GM18499 (cell line): ENCODE measurements around the gene TMEM256.

Experiments used
- ATAC-seq: cut with Tn5 transposase; IDR thresholded peaks from one replicate; pipeline ENCODE4 v1.9.1; 2021; ENCODE audit warnings: moderate number of reproducible peaks; ENCODE audit not compliant: insufficient read depth, unreplicated experiment

TMEM256 gene

DNA sequence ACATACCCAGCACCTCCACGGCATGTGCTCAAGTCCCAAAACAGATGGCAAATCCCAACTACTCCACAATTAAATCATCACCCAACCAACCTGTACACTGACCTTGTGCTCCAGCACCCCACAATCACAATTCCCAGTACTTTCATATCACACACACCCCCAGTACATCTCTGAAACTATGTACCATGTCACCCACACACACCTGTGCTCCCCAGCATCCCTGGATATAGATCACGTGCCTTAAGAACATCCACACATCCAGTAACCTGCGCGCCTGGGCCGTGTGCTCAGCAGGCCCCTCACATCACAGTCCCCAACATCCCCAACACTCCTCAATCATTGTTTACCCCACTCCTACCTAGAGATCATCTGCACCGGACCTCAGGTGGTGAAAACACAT lies 5.8 kb upstream of the TMEM256 start:
- ATAC-seq, result no peak

- ATAC-seq, result no peak
Observed at GRCh38 chr17:7408863-7409262, 5.0 kb upstream of the TMEM256 start.

GRCh38 chr17:7408252-7408727 lies 4.4 kb upstream of the TMEM256 start:
- ATAC-seq, result no peak

DNA sequence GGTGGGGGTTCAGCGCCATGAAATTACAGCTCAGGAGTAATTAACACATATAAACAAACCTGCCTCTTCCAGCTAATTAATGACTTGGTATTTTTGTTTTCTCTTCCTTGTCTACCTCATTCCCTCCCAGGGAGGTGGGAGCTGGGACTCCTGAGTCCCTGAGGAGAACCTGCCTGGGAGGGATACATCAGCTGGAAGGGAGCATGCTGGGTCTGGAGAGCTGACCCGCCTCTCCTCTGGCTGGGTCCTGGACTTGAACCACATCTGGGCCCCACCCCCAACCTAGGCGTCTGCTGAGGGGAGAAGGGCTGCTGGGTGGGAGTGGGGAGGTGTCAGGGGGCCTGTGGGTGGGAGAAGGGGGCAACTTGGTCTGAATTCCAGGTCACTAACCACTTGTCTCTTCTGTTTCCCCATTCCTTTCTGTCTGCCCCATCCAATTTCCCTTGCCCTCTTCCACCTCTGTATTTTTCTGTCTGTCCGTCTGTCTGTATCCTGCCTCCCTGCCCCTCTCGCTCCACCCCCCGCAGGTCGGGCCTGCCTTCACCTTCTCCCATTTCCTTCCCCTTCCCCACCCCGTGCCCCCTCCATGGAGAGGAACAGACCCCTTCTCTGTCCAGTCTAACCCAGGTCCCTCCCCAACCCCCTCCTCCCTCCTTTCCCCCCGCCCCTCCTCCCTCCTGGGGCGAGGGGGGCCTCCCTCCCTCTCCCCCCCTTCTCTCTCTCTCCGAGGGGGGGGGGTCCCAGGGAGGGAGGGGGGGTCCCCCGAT lies 3.8 kb upstream of the TMEM256 start, which contains the start of gene NLGN2:
TSS of gene NLGN2 (plus strand) at position 361 of the 767 bp plus-strand sequence. CDS start 411 bp downstream, outside the sequence.
- no peak for ATAC-seq

GRCh38 chr17:7407082-7407481 lies 3.2 kb upstream of the TMEM256 start:
- no peak for ATAC-seq

DNA sequence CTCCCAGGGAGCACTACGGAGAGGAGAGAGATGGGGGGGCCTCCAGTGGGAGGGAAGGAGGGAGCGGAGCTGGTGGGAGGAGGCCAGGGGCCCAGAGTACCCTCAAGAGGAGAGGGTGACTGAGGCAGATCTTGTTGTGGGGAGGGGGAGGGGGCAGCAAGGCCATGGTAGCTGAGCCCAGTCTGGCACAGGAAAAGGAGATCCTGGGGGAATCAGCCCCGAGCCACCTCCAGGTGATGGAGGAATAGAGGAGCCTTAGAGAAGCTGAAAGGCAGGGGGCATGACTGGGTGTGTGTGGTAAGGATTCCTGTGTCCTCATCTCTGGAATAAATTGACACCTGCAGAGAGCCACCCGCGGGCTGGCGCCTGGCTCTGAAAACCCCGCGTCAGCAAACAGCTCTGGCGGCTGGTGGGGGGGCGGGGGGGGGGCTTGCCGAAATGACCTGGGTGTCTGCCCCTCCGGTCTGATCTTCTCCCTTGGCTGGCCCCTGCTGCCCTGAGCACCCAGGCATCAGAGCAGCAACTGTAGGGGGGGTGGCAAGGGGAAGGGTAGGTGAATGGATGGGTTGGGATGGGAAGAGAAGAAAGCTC lies 2.4 kb upstream of the TMEM256 start:
- no peak for ATAC-seq

GRCh38 chr17:7405350-7406234 lies 1.7 kb upstream of the TMEM256 start:
- no peak for ATAC-seq

GRCh38 chr17:7404737-7405349 lies 946 bp upstream of the TMEM256 start:
- ATAC-seq, result no peak

GRCh38 chr17:7403727-7403976 lies 245 bp downstream of the TMEM256 start:
- no peak for ATAC-seq

GRCh38 chr17:7403043-7403726 lies 712 bp downstream of the TMEM256 start:
- no peak for ATAC-seq

GRCh38 chr17:7398612-7399011 lies 5.3 kb downstream of the TMEM256 start:
- ATAC-seq, result no peak

DNA sequence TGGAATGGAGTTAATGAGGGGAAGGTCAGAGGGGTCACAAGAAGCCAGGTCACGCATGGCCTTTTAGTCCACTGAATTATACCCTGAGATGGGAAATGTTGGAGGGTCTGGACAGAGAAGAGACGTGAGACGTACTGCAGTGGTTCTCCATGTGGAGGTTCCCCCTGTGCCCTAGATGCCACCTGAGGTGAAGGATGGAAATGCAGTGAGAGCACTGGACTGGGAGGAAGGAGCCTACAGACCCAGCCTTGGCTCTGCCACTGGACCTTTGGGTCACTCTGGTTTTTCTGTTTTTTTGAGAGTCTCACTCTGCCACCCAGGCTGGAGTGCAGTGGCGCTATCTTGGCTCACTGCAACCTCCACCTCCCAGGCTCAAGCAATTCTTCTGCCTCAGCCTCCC lies 7.8 kb downstream of the TMEM256 start:
- no peak for ATAC-seq

- ATAC-seq, result peak; percentile 49
Observed at GRCh38 chr17:7394452-7395191, 9.3 kb downstream of the TMEM256 start, which contains the start of gene PLSCR3. TSS of gene PLSCR3 (minus strand) at chr17:7394525. CDS start at chr17:7394110, 415 bp downstream.

GRCh38 chr17:7393613-7394451 lies 10.1 kb downstream of the TMEM256 start:
- ATAC-seq, result peak; percentile 28

DNA sequence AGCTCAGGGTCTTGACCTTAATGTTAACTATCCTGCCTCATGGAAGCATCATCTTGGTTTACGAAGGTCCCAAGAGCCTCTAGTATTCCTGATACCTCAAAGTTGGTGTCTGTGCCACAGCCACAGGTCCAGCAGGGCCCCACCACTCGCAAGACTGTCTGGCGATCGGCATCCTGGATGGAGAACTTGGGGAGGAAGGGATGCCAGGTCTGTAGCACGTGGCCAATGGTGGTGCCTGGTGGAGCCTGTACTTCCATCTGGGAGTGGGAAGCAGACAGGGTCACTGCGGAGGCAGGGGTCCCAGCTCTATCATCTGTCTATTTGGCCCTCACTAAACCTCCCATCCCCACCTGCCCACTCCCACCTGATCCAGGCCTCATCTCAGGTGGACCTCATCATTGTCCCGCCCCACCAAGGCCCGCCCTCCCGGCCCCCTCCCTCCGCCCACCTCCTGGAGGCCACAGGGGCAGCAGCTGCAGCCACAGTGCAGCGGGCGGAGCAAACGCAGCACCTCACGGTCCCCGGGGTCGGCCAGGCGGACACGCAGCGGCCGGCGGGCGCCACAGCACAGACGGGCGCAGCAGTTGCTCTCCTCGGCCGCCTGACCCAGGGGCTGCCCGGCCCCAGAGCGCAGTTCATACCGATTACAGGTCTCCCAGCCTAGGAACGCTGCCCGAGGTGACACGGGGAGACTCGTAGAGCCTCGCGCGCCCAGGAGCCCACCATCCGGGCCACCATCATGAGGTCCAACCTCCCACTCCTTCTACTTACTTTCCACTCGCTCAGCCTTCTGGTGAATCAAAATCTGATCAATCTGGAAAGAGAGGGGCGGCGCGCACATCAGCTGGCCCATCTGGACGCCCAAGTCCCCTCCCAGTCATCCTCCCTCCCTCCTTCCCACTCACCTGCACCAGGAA lies 10.9 kb downstream of the TMEM256 start:
- ATAC-seq, result no peak

GRCh38 chr17:7391307-7391706 lies 12.6 kb downstream of the TMEM256 start:
- no peak for ATAC-seq
